Thyroid gland (tissue), 4 donors: ENCODE data around the gene BCL2L11.

Source experiments
- POLR2A ChIP-seq, 2 donors: fragments of 450-650 bp; IDR thresholded peaks; one replicate each; pipeline ENCODE4 v1.6.1; 2017; ENCODE audit warnings: antibody characterized with exemption in 2 of 2, mild to moderate bottlenecking in 2 of 2, moderate library complexity in 1 of 2
- TF ChIP-seq, protein P1 (sequence below), 6 experiments: fragments of 200-600 bp in 3 of 6; fragments of 450-650 bp in 3 of 6; sonication (generic) in 3 of 6; IDR thresholded peaks; one replicate each; pipeline ENCODE4 v1.5.1; 2016 to 2019; ENCODE audit warnings: antibody characterized with exemption in 6 of 6, mild to moderate bottlenecking in 2 of 6, inconsistent platforms in 1 of 6, moderate library complexity in 1 of 6

DNA sequence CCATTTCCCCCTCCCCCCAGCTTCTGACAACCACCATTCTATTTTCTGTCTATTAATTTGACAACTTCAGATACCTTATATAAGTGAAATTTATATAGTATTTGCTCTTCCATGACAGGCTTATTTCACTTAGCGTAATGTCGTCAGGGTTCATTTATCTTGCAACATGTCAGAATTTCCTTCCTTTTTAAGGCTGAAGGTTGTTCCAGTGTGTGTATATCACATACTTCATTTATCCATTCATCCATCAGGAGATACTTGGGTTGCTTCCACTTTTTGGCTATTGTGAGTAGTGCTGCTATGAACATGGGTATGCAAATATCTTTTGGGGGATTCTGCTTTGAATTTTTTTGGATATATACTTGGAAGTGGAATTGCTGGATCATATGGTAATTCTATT, 7.4 kb downstream of the BCL2L11 start:
- no peak for TF ChIP-seq POLR2A (IDR thresholded peaks at IDR 0.05)
- TF ChIP-seq, protein P1, sequence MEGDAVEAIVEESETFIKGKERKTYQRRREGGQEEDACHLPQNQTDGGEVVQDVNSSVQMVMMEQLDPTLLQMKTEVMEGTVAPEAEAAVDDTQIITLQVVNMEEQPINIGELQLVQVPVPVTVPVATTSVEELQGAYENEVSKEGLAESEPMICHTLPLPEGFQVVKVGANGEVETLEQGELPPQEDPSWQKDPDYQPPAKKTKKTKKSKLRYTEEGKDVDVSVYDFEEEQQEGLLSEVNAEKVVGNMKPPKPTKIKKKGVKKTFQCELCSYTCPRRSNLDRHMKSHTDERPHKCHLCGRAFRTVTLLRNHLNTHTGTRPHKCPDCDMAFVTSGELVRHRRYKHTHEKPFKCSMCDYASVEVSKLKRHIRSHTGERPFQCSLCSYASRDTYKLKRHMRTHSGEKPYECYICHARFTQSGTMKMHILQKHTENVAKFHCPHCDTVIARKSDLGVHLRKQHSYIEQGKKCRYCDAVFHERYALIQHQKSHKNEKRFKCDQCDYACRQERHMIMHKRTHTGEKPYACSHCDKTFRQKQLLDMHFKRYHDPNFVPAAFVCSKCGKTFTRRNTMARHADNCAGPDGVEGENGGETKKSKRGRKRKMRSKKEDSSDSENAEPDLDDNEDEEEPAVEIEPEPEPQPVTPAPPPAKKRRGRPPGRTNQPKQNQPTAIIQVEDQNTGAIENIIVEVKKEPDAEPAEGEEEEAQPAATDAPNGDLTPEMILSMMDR (IDR thresholded peaks at IDR 0.05) = no peak
